ENCODE results near the gene PLCB4. TPM values are rescaled to one million over a fixed set of nuclear protein-coding genes. Genes with fewer than 3 reads are reported as not detected.

The PLCB4 gene
- total RNA-seq, 1 donor from 2014 or later, result 0.23 TPM

- DNase-seq (ENCODE audit: low spot score) (no peak), ATAC-seq (no peak)
These were observed 31.8 kb downstream of the PLCB4 start for GRCh38 chr20:9100691-9101090.

- DNase-seq (ENCODE audit: low spot score), result no peak
- no peak for ATAC-seq
These were observed 33.6 kb downstream of the PLCB4 start for GRCh38 chr20:9102456-9102855.

- ATAC-seq, result no peak
- no peak for DNase-seq (ENCODE audit: low spot score)
These were observed 35.1 kb downstream of the PLCB4 start for GRCh38 chr20:9103955-9104354.

- ATAC-seq, result no peak
These were observed 39.4 kb downstream of the PLCB4 start for GRCh38 chr20:9108260-9108659.

GRCh38 chr20:9109566-9109965 is 40.7 kb downstream of the PLCB4 start:
- ATAC-seq (no peak), DNase-seq (ENCODE audit: low spot score) (no peak)

More at GRCh38 chr20:9108260-9108659, 39.4 kb downstream of the PLCB4 start:
- DNase-seq (ENCODE audit: low spot score), result no peak

GRCh38 chr20:9110365-9110764 is 41.5 kb downstream of the PLCB4 start:
- ATAC-seq (no peak), DNase-seq (ENCODE audit: low spot score) (no peak)

- ATAC-seq (no peak), DNase-seq (ENCODE audit: low spot score) (no peak)
These were observed 42.1 kb downstream of the PLCB4 start for GRCh38 chr20:9110916-9111432.

GRCh38 chr20:9112541-9113515 is 43.9 kb downstream of the PLCB4 start:
- DNase-seq (ENCODE audit: low spot score) (no peak), ATAC-seq (no peak)

GRCh38 chr20:9114709-9115108 is 45.8 kb downstream of the PLCB4 start:
- DNase-seq (ENCODE audit: low spot score) (no peak), ATAC-seq (no peak)

- DNase-seq (ENCODE audit: low spot score), result no peak
- ATAC-seq, result no peak
These were observed 48.7 kb downstream of the PLCB4 start for GRCh38 chr20:9117548-9117947.

- no peak for ATAC-seq
- no peak for DNase-seq (ENCODE audit: low spot score)
These were observed 50.9 kb downstream of the PLCB4 start for GRCh38 chr20:9119776-9120175.

- DNase-seq (ENCODE audit: low spot score), result no peak
These were observed 52.3 kb downstream of the PLCB4 start for GRCh38 chr20:9121211-9121610.

GRCh38 chr20:9122571-9122970 is 53.7 kb downstream of the PLCB4 start:
- ATAC-seq, result no peak
- DNase-seq (ENCODE audit: low spot score), result no peak

More at GRCh38 chr20:9121211-9121610, 52.3 kb downstream of the PLCB4 start:
- no peak for ATAC-seq

GRCh38 chr20:9126527-9126926 is 57.6 kb downstream of the PLCB4 start:
- DNase-seq (ENCODE audit: low spot score), result no peak
- no peak for ATAC-seq

- ATAC-seq, result no peak
These were observed 59.7 kb downstream of the PLCB4 start for GRCh38 chr20:9128568-9128967.

GRCh38 chr20:9129756-9130155 is 60.9 kb downstream of the PLCB4 start:
- ATAC-seq (no peak), DNase-seq (ENCODE audit: low spot score) (no peak)

More at GRCh38 chr20:9128568-9128967, 59.7 kb downstream of the PLCB4 start:
- DNase-seq (ENCODE audit: low spot score), result no peak

- no peak for DNase-seq (ENCODE audit: low spot score)
- no peak for ATAC-seq
These were observed 61.6 kb downstream of the PLCB4 start for GRCh38 chr20:9130521-9130920.

GRCh38 chr20:9131841-9132240 is 63.0 kb downstream of the PLCB4 start:
- no peak for DNase-seq (ENCODE audit: low spot score)
- ATAC-seq, result no peak

- no peak for ATAC-seq
- no peak for DNase-seq (ENCODE audit: low spot score)
These were observed 65.5 kb downstream of the PLCB4 start for GRCh38 chr20:9134346-9134745.

- ATAC-seq, result no peak
- no peak for DNase-seq (ENCODE audit: low spot score)
These were observed 67.2 kb downstream of the PLCB4 start for GRCh38 chr20:9136114-9136513.

GRCh38 chr20:9137001-9137400 is 68.1 kb downstream of the PLCB4 start:
- no peak for ATAC-seq
- DNase-seq (ENCODE audit: low spot score), result no peak

GRCh38 chr20:9139106-9139833 is 70.4 kb downstream of the PLCB4 start:
- ATAC-seq (no peak), DNase-seq (ENCODE audit: low spot score) (no peak)
